IMR-90 (cell line): ENCODE results near the gene KIF3B.

Experiments used
- BHLHE40 ChIP-seq: fragments of 150-350 bp; IDR thresholded peaks from 2 replicates; pipeline ENCODE4 v1.6.1; 2016; ENCODE audit warnings: mild to moderate bottlenecking, low read depth, low read length
- CTCF ChIP-seq: conservative IDR thresholded peaks from 2 replicates; pipeline ENCODE4 v1.5.1; 2012; ENCODE audit warnings: mild to moderate bottlenecking, low read depth, low read length, improper control_type of control experiment
- MAZ ChIP-seq: IDR thresholded peaks from 2 replicates; pipeline ENCODE4 v1.6.1; 2012; ENCODE audit warnings: low read depth, mild to moderate bottlenecking, low read length, improper control_type of control experiment, moderate library complexity, borderline replicate concordance
- NFE2L2 ChIP-seq: fragments of 150-350 bp; IDR thresholded peaks from 2 replicates; pipeline ENCODE4 v1.6.1; 2016; ENCODE audit warnings: low read depth, mild to moderate bottlenecking, low read length
- POLR2A ChIP-seq: IDR thresholded peaks from 2 replicates; pipeline ENCODE4 v1.6.1; 2012; ENCODE audit warnings: mild to moderate bottlenecking, low read depth, low read length
- RAD21 ChIP-seq: IDR thresholded peaks from 2 replicates; pipeline ENCODE4 v1.6.1; 2012; ENCODE audit warnings: low read length, improper control_type of control experiment
- RCOR1 ChIP-seq: IDR thresholded peaks from 2 replicates; pipeline ENCODE4 v1.6.1; 2012; ENCODE audit warnings: mild to moderate bottlenecking, low read length, improper control_type of control experiment; ENCODE audit not compliant: insufficient replicate concordance
- RFX5 ChIP-seq: IDR thresholded peaks from 2 replicates; pipeline ENCODE4 v1.8.0; 2012; ENCODE audit warnings: low read depth, mild to moderate bottlenecking, low read length, moderate library complexity
- USF2 ChIP-seq: fragments of 150-350 bp; IDR thresholded peaks from 2 replicates; pipeline ENCODE4 v1.6.1; 2017; ENCODE audit warnings: mild to moderate bottlenecking, antibody characterized with exemption, low read length, low read depth

GRCh38 chr20:32330555-32330897 is 53.1 kb downstream of the KIF3B start:
- TF ChIP-seq CTCF = no peak
- TF ChIP-seq RAD21 = no peak
- TF ChIP-seq RCOR1 = no peak
- no peak for TF ChIP-seq BHLHE40
- TF ChIP-seq NFE2L2 = no peak
- TF ChIP-seq POLR2A = no peak
- no peak for TF ChIP-seq MAZ
- no peak for TF ChIP-seq RFX5
- no peak for TF ChIP-seq USF2
